PC-3 (cell line): ENCODE measurements around the gene TBX2.

Experiments used
- EZH2phosphoT487 ChIP-seq: fragments of 300-600 bp; sonication (generic); IDR thresholded peaks from 2 replicates; pipeline ENCODE4 v1.6.1; 2018; ENCODE audit warnings: mild to moderate bottlenecking, antibody characterized with exemption, low read length, borderline replicate concordance
- TF ChIP-seq, protein P1 (sequence below): fragments of 300-600 bp; sonication (generic); conservative IDR thresholded peaks from 2 replicates; pipeline ENCODE4 v1.5.1; 2017; ENCODE audit warnings: antibody characterized with exemption, low read depth, mild to moderate bottlenecking, low read length

DNA sequence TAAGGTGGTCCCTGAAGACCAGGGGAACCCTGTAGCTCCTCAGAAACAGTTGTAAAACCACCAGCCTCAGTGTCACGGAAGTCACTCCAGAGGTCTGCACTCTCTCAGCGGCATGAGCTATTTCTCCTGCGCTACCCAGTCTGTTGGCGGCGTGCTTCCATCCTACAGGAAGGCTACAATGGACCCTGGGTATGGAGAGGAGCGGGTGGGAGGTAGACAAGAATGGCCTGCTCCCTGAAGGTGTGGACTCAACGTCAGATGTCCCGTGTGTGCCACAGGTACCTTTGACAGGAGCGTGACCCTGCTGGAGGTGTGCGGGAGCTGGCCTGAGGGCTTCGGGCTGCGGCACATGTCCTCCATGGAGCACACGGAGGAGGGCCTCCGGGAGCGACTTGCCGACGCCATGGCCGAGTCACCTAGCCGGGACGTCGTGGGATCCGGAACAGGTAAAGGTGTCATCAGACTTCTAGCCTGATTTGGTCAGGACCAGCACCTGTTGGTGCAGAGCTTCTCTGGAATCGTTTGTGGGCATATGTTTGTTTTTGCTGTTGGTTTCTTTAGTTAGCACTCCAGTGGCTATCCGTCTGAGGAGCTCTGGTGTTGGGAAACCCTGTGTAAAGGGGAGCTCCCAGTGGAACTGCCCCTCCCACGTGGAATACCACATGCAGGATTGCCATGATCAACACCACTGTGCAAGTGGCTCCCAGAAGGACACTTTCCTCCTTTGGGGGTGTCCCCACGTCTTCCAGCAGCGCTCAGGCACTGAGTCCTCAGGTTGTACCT is 31.4 kb upstream of the TBX2 start:
- TF ChIP-seq, protein P1, sequence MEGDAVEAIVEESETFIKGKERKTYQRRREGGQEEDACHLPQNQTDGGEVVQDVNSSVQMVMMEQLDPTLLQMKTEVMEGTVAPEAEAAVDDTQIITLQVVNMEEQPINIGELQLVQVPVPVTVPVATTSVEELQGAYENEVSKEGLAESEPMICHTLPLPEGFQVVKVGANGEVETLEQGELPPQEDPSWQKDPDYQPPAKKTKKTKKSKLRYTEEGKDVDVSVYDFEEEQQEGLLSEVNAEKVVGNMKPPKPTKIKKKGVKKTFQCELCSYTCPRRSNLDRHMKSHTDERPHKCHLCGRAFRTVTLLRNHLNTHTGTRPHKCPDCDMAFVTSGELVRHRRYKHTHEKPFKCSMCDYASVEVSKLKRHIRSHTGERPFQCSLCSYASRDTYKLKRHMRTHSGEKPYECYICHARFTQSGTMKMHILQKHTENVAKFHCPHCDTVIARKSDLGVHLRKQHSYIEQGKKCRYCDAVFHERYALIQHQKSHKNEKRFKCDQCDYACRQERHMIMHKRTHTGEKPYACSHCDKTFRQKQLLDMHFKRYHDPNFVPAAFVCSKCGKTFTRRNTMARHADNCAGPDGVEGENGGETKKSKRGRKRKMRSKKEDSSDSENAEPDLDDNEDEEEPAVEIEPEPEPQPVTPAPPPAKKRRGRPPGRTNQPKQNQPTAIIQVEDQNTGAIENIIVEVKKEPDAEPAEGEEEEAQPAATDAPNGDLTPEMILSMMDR: no peak
- no peak for TF ChIP-seq EZH2phosphoT487
